ENCODE data around the gene VAMP2. TPM values are rescaled to one million over a fixed set of nuclear protein-coding genes. Genes with fewer than 3 reads are reported as not detected.

The VAMP2 gene
- total and polyA plus RNA-seq, 9 of the 15 experiments (the other 6 are each of a cell fraction or from before 2014, with no cell fraction given): 2.3 to 31.8 (median 6.0) TPM

GRCh38 chr17:8125154-8125946, 37.4 kb downstream of the VAMP2 start (continued):
- no peak for TF ChIP-seq STAT5A (IDR thresholded peaks at IDR 0.05; ENCODE audit: borderline replicate concordance, low read length)
- no peak for TF ChIP-seq ZNF124 (CRISPR knock-in tag; IDR thresholded peaks at IDR 0.05)
- no peak for TF ChIP-seq SP2 (IDR thresholded peaks at IDR 0.05; ENCODE audit: extremely low read depth, low read depth, low read length, poor library complexity, severe bottlenecking)
- no peak for TF ChIP-seq PRPF4 (IDR thresholded peaks at IDR 0.05; ENCODE audit: insufficient read depth, low read depth, low read length, poor library complexity, severe bottlenecking)
- no peak for TF ChIP-seq ZC3H11A (IDR thresholded peaks at IDR 0.05; ENCODE audit: low read depth, low read length)
- TF ChIP-seq CREB3 (tag; conservative IDR thresholded peaks at IDR 0.05; ENCODE audit: low read depth): no peak
- TF ChIP-seq MAFF (IDR thresholded peaks at IDR 0.05; ENCODE audit: low read length): no peak
- no peak for TF ChIP-seq CREM (IDR thresholded peaks at IDR 0.05; ENCODE audit: low read depth)
- no peak for TF ChIP-seq SIRT6 (IDR thresholded peaks at IDR 0.05; ENCODE audit: low read depth, low read length)
- TF ChIP-seq BCOR (IDR thresholded peaks at IDR 0.05): 0 out of 2 replicates have a peak, but pooled peaks have one; percentile 2
- no peak for TF ChIP-seq ZNF77 (CRISPR knock-in tag; IDR thresholded peaks at IDR 0.05)
- TF ChIP-seq PKNOX1 (IDR thresholded peaks at IDR 0.05): no peak
- TF ChIP-seq NR0B1 (IDR thresholded peaks at IDR 0.05; ENCODE audit: partially characterized antibody): no peak
- TF ChIP-seq ZNF76 (CRISPR knock-in tag; IDR thresholded peaks at IDR 0.05; ENCODE audit: borderline replicate concordance): no peak
- TF ChIP-seq AFF4 (CRISPR knock-in tag; IDR thresholded peaks at IDR 0.05): no peak
- no peak for TF ChIP-seq THRAP3 (IDR thresholded peaks at IDR 0.05; ENCODE audit: borderline replicate concordance)
- no peak for TF ChIP-seq DEAF1 (CRISPR knock-in tag; IDR thresholded peaks at IDR 0.05)
- no peak for TF ChIP-seq ZNF384 (IDR thresholded peaks at IDR 0.05; ENCODE audit: low read depth, low read length)
- TF ChIP-seq MCM7 (IDR thresholded peaks at IDR 0.05): no peak
